Mesenchymal stem cell (in vitro differentiated cells and primary cell): ENCODE results near the gene KRTAP3-2.
"Not testable (repeated sequence)": the region's sequence is repeated elsewhere in the genome, so short reads cannot be mapped to it uniquely, and the experiment has no call there.

Experiments
- DNase-seq: peaks from one replicate; pipeline ENCODE4 v3.0.0-alpha.2; 2013
- H2AFZ ChIP-seq: one replicate; pipeline ENCODE4 v1.6.1; 2013; ENCODE audit warnings: low read depth, mild to moderate bottlenecking, control low read depth, inconsistent platforms, low read length, moderate library complexity
- H2AK5ac ChIP-seq: 2 replicates; pipeline ENCODE4 v1.6.1; 2013; ENCODE audit warnings: low read length, moderate library complexity, mild to moderate bottlenecking, inconsistent platforms; ENCODE audit not compliant: severe bottlenecking
- H2BK120ac ChIP-seq: one replicate; pipeline ENCODE4 v1.6.1; 2013; ENCODE audit warnings: low read depth, mild to moderate bottlenecking, inconsistent platforms, low read length, moderate library complexity
- H2BK12ac ChIP-seq, 2 experiments: one replicate each; pipeline ENCODE4 v1.6.1; 2013; ENCODE audit warnings: inconsistent platforms in 2 of 2, low read length in 2 of 2, mild to moderate bottlenecking in 2 of 2, moderate library complexity in 2 of 2, control low read depth in 1 of 2
- H2BK15ac ChIP-seq: one replicate; pipeline ENCODE4 v1.6.1; 2013; ENCODE audit warnings: mild to moderate bottlenecking, low read depth, inconsistent platforms; ENCODE audit not compliant: poor library complexity, severe bottlenecking
- H2BK5ac ChIP-seq: 2 replicates; pipeline ENCODE4 v1.6.1; 2013; ENCODE audit warnings: low read depth, mild to moderate bottlenecking, low read length, control low read depth, inconsistent platforms; ENCODE audit not compliant: poor library complexity, severe bottlenecking
- H3K14ac ChIP-seq, 2 experiments: one replicate each; pipeline ENCODE4 v1.6.1; 2013; ENCODE audit warnings: inconsistent platforms in 2 of 2, low read length in 2 of 2, control low read depth in 1 of 2, mild to moderate bottlenecking in 1 of 2, moderate library complexity in 1 of 2
- H3K18ac ChIP-seq, 2 experiments: one replicate each; pipeline ENCODE4 v1.6.1; 2013; ENCODE audit warnings: inconsistent platforms in 2 of 2, low read length in 2 of 2, control low read depth in 1 of 2, low read depth in 1 of 2, mild to moderate bottlenecking in 1 of 2
- H3K23ac ChIP-seq, 2 experiments: one replicate each; pipeline ENCODE4 v1.6.1; 2013; ENCODE audit warnings: inconsistent platforms in 2 of 2, low read length in 2 of 2, mild to moderate bottlenecking in 2 of 2, moderate library complexity in 2 of 2, control low read depth in 1 of 2
- H3K27ac ChIP-seq: 2 replicates; pipeline ENCODE4 v1.5.1; 2013; ENCODE audit warnings: mild to moderate bottlenecking, moderate library complexity, low read length, control low read depth, inconsistent platforms; ENCODE audit not compliant: poor library complexity, severe bottlenecking
- H3K27me3 ChIP-seq, 2 experiments: 2 replicates each; pipeline versions ENCODE4 v1.6.1 to v1.7.0; 2013; ENCODE audit warnings: low read length in 2 of 2, mild to moderate bottlenecking in 2 of 2, moderate library complexity in 2 of 2, control low read depth in 1 of 2, inconsistent platforms in 1 of 2; ENCODE audit not compliant: control insufficient read depth in 1 of 2, insufficient read depth in 1 of 2
- H3K36me3 ChIP-seq, 2 experiments: 2 replicates each; pipeline versions ENCODE4 v1.6.1 to v1.7.0; 2013; ENCODE audit warnings: low read length in 2 of 2, control low read depth in 1 of 2, inconsistent platforms in 1 of 2, low read depth in 1 of 2, mild to moderate bottlenecking in 1 of 2; ENCODE audit not compliant: insufficient read depth in 2 of 2, control insufficient read depth in 1 of 2
- H3K4ac ChIP-seq, 2 experiments: one replicate each; pipeline ENCODE4 v1.6.1; 2013; ENCODE audit warnings: inconsistent platforms in 2 of 2, low read length in 2 of 2, mild to moderate bottlenecking in 2 of 2, moderate library complexity in 2 of 2, control low read depth in 1 of 2, low read depth in 1 of 2
- H3K4me1 ChIP-seq: 2 replicates; pipeline ENCODE4 v1.6.1; 2013; ENCODE audit warnings: low read depth, low read length, control low read depth; ENCODE audit not compliant: control insufficient read depth, insufficient read depth
- H3K4me2 ChIP-seq: 2 replicates; pipeline ENCODE4 v1.6.1; 2013; ENCODE audit warnings: low read length, mild to moderate bottlenecking, inconsistent platforms; ENCODE audit not compliant: poor library complexity, severe bottlenecking
- H3K4me3 ChIP-seq, 2 experiments: 2 replicates each; pipeline versions ENCODE4 v1.5.1 to v1.7.0; 2013; ENCODE audit warnings: low read length in 2 of 2, mild to moderate bottlenecking in 2 of 2, control low read depth in 1 of 2, low read depth in 1 of 2; ENCODE audit not compliant: insufficient read depth in 1 of 2
- H3K79me1 ChIP-seq: replicated peaks from 2 replicates; pipeline ENCODE4 v1.6.1; 2013; ENCODE audit warnings: mild to moderate bottlenecking, control low read depth, low read length, inconsistent platforms; ENCODE audit not compliant: poor library complexity, severe bottlenecking
- H3K9ac ChIP-seq: 2 replicates; pipeline ENCODE4 v1.7.0; 2013; ENCODE audit warnings: mild to moderate bottlenecking, low read length, moderate library complexity
- H3K9me3 ChIP-seq: 2 replicates; pipeline ENCODE4 v1.7.0; 2013; ENCODE audit warnings: mild to moderate bottlenecking, low read length; ENCODE audit not compliant: control insufficient read depth
- H4K8ac ChIP-seq: one replicate; pipeline ENCODE4 v1.6.1; 2013; ENCODE audit warnings: inconsistent platforms, mild to moderate bottlenecking, low read length, moderate library complexity
- H4K91ac ChIP-seq: one replicate; pipeline ENCODE4 v1.6.1; 2013; ENCODE audit warnings: mild to moderate bottlenecking, low read length, inconsistent platforms
- WGBS: methylation state at CpG from one replicate; pipeline ENCODE4 v1.1.7; 2013; ENCODE audit warnings: mixed read lengths; 5-methylcytosine and 5-hydroxymethylcytosine counted together

The KRTAP3-2 gene

GRCh38 chr17:41042953-41043352 is 43.2 kb upstream of the KRTAP3-2 start:
- Histone ChIP-seq H3K14ac (no peak overlapping the region), H3K18ac (no peak overlapping the region), H2BK5ac (no peak overlapping the region), H3K79me1 (no peaks in the 10 kb centered on the region), H3K23ac (no peak overlapping the region), H2AK5ac (no peak overlapping the region), H3K4me3 (no peak overlapping the region), H3K36me3 (no peaks in the 10 kb centered on the region), H3K27ac (no peak overlapping the region), H3K9me3 (peaks cover 3% of the 10 kb centered on the region), H3K4me1 (peaks cover 9% of the 10 kb centered on the region), H4K91ac (no peak overlapping the region), H2BK15ac (no peak overlapping the region), H2BK12ac (no peak overlapping the region), H2BK120ac (no peak overlapping the region), H3K27me3 (no peaks in the 10 kb centered on the region), H2AFZ (no peak overlapping the region), H3K4ac (no peak overlapping the region), H3K4me2 (no peak overlapping the region), H4K8ac (no peak overlapping the region), H3K9ac (no peak overlapping the region)
- DNase-seq: no peak
- no CpG with 5 or more reads among the region's 1 CpG for WGBS

- not testable (repeated sequence) for H4K8ac ChIP-seq, H3K9me3 ChIP-seq, H3K23ac ChIP-seq, H2AFZ ChIP-seq, H4K91ac ChIP-seq, H2BK12ac ChIP-seq, H3K4ac ChIP-seq, H3K4me1 ChIP-seq, H3K9ac ChIP-seq, H3K79me1 ChIP-seq, DNase-seq, H3K27ac ChIP-seq, H2BK120ac ChIP-seq, H3K4me2 ChIP-seq, H2AK5ac ChIP-seq, H3K4me3 ChIP-seq, H3K14ac ChIP-seq, H3K36me3 ChIP-seq, H3K27me3 ChIP-seq, H2BK5ac ChIP-seq, H2BK15ac ChIP-seq, H3K18ac ChIP-seq
- WGBS: 88% methylated on average over 12 of the region's 14 CpGs
Measured at GRCh38 chr17:41040783-41041571, 41.3 kb upstream of the KRTAP3-2 start, which contains the start of gene KRTAP1-1. KRTAP1-1 (minus strand) TSS chr17:41041450; CDS start chr17:41041397, 53 bp downstream.

- Histone ChIP-seq H3K9ac (no peak overlapping the region), H2BK12ac (no peak overlapping the region), H2BK15ac (no peak overlapping the region), H3K18ac (no peak overlapping the region), H3K14ac (no peak overlapping the region), H2BK5ac (no peak overlapping the region), H4K8ac (no peak overlapping the region), H3K36me3 (no peaks in the 10 kb centered on the region), H3K4me3 (no peak overlapping the region), H3K79me1 (no peaks in the 10 kb centered on the region), H2AFZ (no peak overlapping the region), H3K4me1 (peaks cover 7% of the 10 kb centered on the region), H4K91ac (no peak overlapping the region), H3K27ac (no peak overlapping the region), H2AK5ac (no peak overlapping the region), H3K23ac (no peak overlapping the region), H3K27me3 (no peaks in the 10 kb centered on the region), H3K4ac (no peak overlapping the region), H2BK120ac (no peak overlapping the region), H3K9me3 (peaks cover under 1% of the 10 kb centered on the region), H3K4me2 (no peak overlapping the region)
- no peak for DNase-seq
- WGBS: 56% methylated on average over 1 of the region's 2 CpGs
Measured at GRCh38 chr17:41037853-41038350, 38.2 kb upstream of the KRTAP3-2 start.

GRCh38 chr17:41034346-41034935 is 34.7 kb upstream of the KRTAP3-2 start, which contains the start of gene KRTAP1-3:
KRTAP1-3 (minus strand) TSS chr17:41034874; CDS start chr17:41034821, 53 bp downstream.
- not testable (repeated sequence) for H3K79me1 ChIP-seq, H3K4me1 ChIP-seq, H3K27me3 ChIP-seq, H2BK15ac ChIP-seq, DNase-seq, H3K4ac ChIP-seq, H2BK12ac ChIP-seq, H4K91ac ChIP-seq, H2AK5ac ChIP-seq, H2BK5ac ChIP-seq, H3K23ac ChIP-seq, H2AFZ ChIP-seq, H3K4me3 ChIP-seq, H4K8ac ChIP-seq, H3K9ac ChIP-seq, H3K9me3 ChIP-seq, H3K27ac ChIP-seq, H3K4me2 ChIP-seq, H3K36me3 ChIP-seq, H2BK120ac ChIP-seq
- 89% methylated on average over 5 of the region's 10 CpGs for WGBS
- peak within 1 kb of the TSS in 1 of 2 experiments; percentile 65 for H3K14ac ChIP-seq
- H3K18ac ChIP-seq: peak within 1 kb of the TSS in 1 of 2 experiments; percentile 24
